ENCODE results near the gene LRFN2. TPM values are rescaled to one million over a fixed set of nuclear protein-coding genes. Genes with fewer than 3 reads are reported as not detected.
A peak's percentile ranks its signal among the peaks of the same experiment; 100 is the strongest.

Gene LRFN2
- total and polyA plus RNA-seq, 2 of the 8 experiments (the other 6 are each of a cell fraction or from before 2014, with no cell fraction given) = 2.3 TPM

- FAIRE-seq (peak; percentile 94), DNase-seq (ENCODE audit: low read depth in 1 of 2, low spot score in 2 of 2) (peak; percentile 44 to 83)
- H4K5ac ChIP-seq (ENCODE audit: insufficient read length, low read depth, low read length) = no peak overlapping the region
- no peaks in the 10 kb centered on the region for H4K20me1 ChIP-seq (replicated peaks in 1 of 2; ENCODE audit: control insufficient read depth in 1 of 2, insufficient read depth in 2 of 2, low read length in 2 of 2)
- H3K4me1 ChIP-seq (replicated peaks in 1 of 4; ENCODE audit: control insufficient read depth in 3 of 4, insufficient read depth in 4 of 4, low read length in 3 of 4) = peaks cover 15 to 37% (median 20%) of the 10 kb centered on the region in 4 experiments
- H3K18ac ChIP-seq (ENCODE audit: extremely low read depth, low read length) = no peak overlapping the region
- H3K79me2 ChIP-seq (ENCODE audit: control insufficient read depth in 1 of 2, insufficient read depth in 2 of 2, low read length in 2 of 2) = no peaks in the 10 kb centered on the region
- POLR2A ChIA-PET (ENCODE audit: partially characterized antibody) = interaction anchor here (0.5 to 1.5 kb wide), 4 partner anchors 9 to 1637 kb away, joined by 3 to 7 read pairs (median 4); no protein-coding TSS in a partner anchor
- H3K27me3 ChIP-seq (replicated peaks in 1 of 4; ENCODE audit: control insufficient read depth in 3 of 4, extremely low read depth in 1 of 4, insufficient read depth in 3 of 4, low read length in 3 of 4) = no peaks in the 10 kb centered on the region
- H2BK20ac ChIP-seq (ENCODE audit: low read length) = no peak overlapping the region
- H2AFZ ChIP-seq (ENCODE audit: low read length) = no peak overlapping the region
- H3K23me2 ChIP-seq (ENCODE audit: low read depth, low read length) = no peaks in the 10 kb centered on the region
- no peak overlapping the region for H3K4ac ChIP-seq (replicated peaks; ENCODE audit: insufficient read length, low read depth, low read length)
- CTCF ChIA-PET (ENCODE audit: partially characterized antibody) = interaction anchor here (0.6 to 8.3 kb wide), 13 partner anchors 8 to 214 kb away, joined by 3 to 100 read pairs (median 8); partner anchors contain the start of gene LRFN2
- H4K91ac ChIP-seq (replicated peaks; ENCODE audit: insufficient read length, low read length) = no peak overlapping the region
- no peak overlapping the region for H2BK120ac ChIP-seq (replicated peaks; ENCODE audit: low read depth, low read length)
- H3K4me3 ChIP-seq (ENCODE audit: extremely low read depth in 1 of 4, insufficient read depth in 2 of 4, low read depth in 3 of 4, low read length in 4 of 4) = no peak overlapping the region
- H3K27ac ChIP-seq (ENCODE audit: low read depth, low read length) = no peak overlapping the region
- WGBS, 2 experiments (ENCODE audit: extremely low coverage in 1 of 2, insufficient coverage in 1 of 2, insufficient read length in 1 of 2, insufficient replicate concordance in 2 of 2, low coverage in 1 of 2, low lambda C conversion rate in 2 of 2, missing lambda C conversion rate in 1 of 2) = 10% methylated on average over 6 of the region's 6 CpGs; no CpG with 5 or more reads in 1 of the 2 experiments
- no peak overlapping the region for H4K8ac ChIP-seq (ENCODE audit: extremely low read depth, insufficient read depth, low read length)
- H3K9me3 ChIP-seq (ENCODE audit: insufficient read depth in 2 of 2, low read depth in 1 of 2, low read length in 1 of 2) = no peaks in the 10 kb centered on the region
- no peak overlapping the region for H3K23ac ChIP-seq (ENCODE audit: insufficient read length)
- no peak overlapping the region for H2AK5ac ChIP-seq (ENCODE audit: low read depth, low read length)
- no peak overlapping the region for H3K14ac ChIP-seq (ENCODE audit: insufficient read length)
- H3K36me3 ChIP-seq (ENCODE audit: control insufficient read depth in 2 of 4, insufficient read depth in 4 of 4, low read length in 3 of 4) = no peaks in the 10 kb centered on the region; a peak in 1 of 8 replicates
- no peak overlapping the region for H3K9ac ChIP-seq (replicated peaks in 1 of 4; ENCODE audit: extremely low read depth in 1 of 4, low read depth in 3 of 4, low read length in 3 of 4)
- no peak overlapping the region for H2BK15ac ChIP-seq (ENCODE audit: low read length)
- H3K79me1 ChIP-seq (ENCODE audit: low read depth, low read length) = no peaks in the 10 kb centered on the region
- no peak overlapping the region for H2BK5ac ChIP-seq (ENCODE audit: low read depth, low read length)
- no peak overlapping the region for H3K56ac ChIP-seq (replicated peaks; ENCODE audit: insufficient read length, low read depth, low read length)
- TF ChIP-seq HDAC2 (IDR thresholded peaks at IDR 0.05; ENCODE audit: borderline replicate concordance in 1 of 2, low read depth in 2 of 2, low read length in 2 of 2) (0 out of 4 replicates have a peak, but pooled peaks of 1 of the 2 experiments have one; percentile 48), RNF2 (IDR thresholded peaks at IDR 0.05; ENCODE audit: borderline replicate concordance, low read depth, low read length, missing control alignments, poor library complexity, severe bottlenecking) (no peak), EGR1 (IDR thresholded peaks at IDR 0.05; ENCODE audit: borderline replicate concordance, low read depth, low read length) (no peak), RAD21 (IDR thresholded peaks at IDR 0.05 in 1 of 2, conservative IDR thresholded peaks at IDR 0.05 in 1 of 2; ENCODE audit: low read depth in 2 of 2, low read length in 2 of 2) (0 out of 4 replicates have a peak, but pooled peaks of 1 of the 2 experiments have one; percentile 13), MAX (IDR thresholded peaks at IDR 0.05) (peak; percentile 36; the same call in 1 of the 2 replicates), POU5F1 (IDR thresholded peaks at IDR 0.05; ENCODE audit: low read depth, low read length) (peak; percentile 88; the same call in 1 of the 2 replicates), CTBP2 (IDR thresholded peaks at IDR 0.05; ENCODE audit: borderline replicate concordance, insufficient read depth, insufficient read length, low read length) (no peak)
- peak overlapping the region in 1 of 2 experiments; percentile 50; a peak in 2 of 4 replicates for H3K4me2 ChIP-seq (ENCODE audit: insufficient read depth in 1 of 2, low read depth in 2 of 2, low read length in 2 of 2)
- H2BK12ac ChIP-seq (ENCODE audit: low read depth, low read length) = peak overlapping the region; percentile 3; the same call in 1 of the 2 replicates
These were observed 41.2 kb downstream of the LRFN2 start for GRCh38 chr6:40545954-40546353.

Data from H1 (cell line).